Gastroesophageal sphincter (tissue), 4 donors: ENCODE measurements around the gene ZBTB34. TPM values are rescaled to one million over a fixed set of nuclear protein-coding genes. Genes with fewer than 3 reads are reported as not detected.

Source experiments
- ATAC-seq: fragments of 150-250 bp; one replicate; pipeline ENCODE4 v1.9.1; 2016; ENCODE audit warnings: mild to moderate bottlenecking, moderate library complexity
- H3K27ac ChIP-seq, 4 donors: fragments of 200-600 bp; sonication (generic) in 3 of 4; 1 replicate in 3 of 4; 2 replicates in 1 of 4; pipeline ENCODE4 v1.5.1; 2016 to 2019
- H3K27me3 ChIP-seq: fragments of 200-600 bp; sonication (generic); one replicate; pipeline ENCODE4 v1.5.1; 2019
- H3K36me3 ChIP-seq, 2 donors: fragments of 200-600 bp; sonication (generic); one replicate each; pipeline ENCODE4 v1.5.1; 2019; ENCODE audit warnings: control low read depth in 1 of 2
- H3K4me1 ChIP-seq, 3 donors: fragments of 200-600 bp; sonication (generic); 1 replicate in 2 of 3; 2 replicates in 1 of 3; pipeline ENCODE4 v1.5.1; 2016 to 2019; ENCODE audit warnings: control low read depth in 2 of 3
- H3K4me3 ChIP-seq, 2 donors: fragments of 200-600 bp; sonication (generic); one replicate each; pipeline ENCODE4 v1.5.1; 2019; ENCODE audit warnings: mild to moderate bottlenecking in 1 of 2, moderate library complexity in 1 of 2
- H3K9me3 ChIP-seq, 3 donors: fragments of 200-600 bp; sonication (generic); one replicate each; pipeline ENCODE4 v1.5.1; 2017 to 2019; ENCODE audit warnings: control low read depth in 2 of 3
- CTCF ChIP-seq, 4 experiments: fragments of 200-600 bp in 2 of 4; fragments of 450-650 bp in 2 of 4; sonication (generic) in 1 of 4; IDR thresholded peaks; one replicate each; pipeline ENCODE4 v1.5.1; 2017 to 2019; ENCODE audit warnings: antibody characterized with exemption in 4 of 4, mild to moderate bottlenecking in 2 of 4, moderate library complexity in 2 of 4
- EP300 ChIP-seq: sonication (generic); formaldehyde crosslinking; IDR thresholded peaks from one replicate; pipeline ENCODE4 v1.6.1; 2017; ENCODE audit warnings: antibody characterized with exemption, mild to moderate bottlenecking
- POLR2A ChIP-seq, 2 donors: fragments of 450-650 bp; IDR thresholded peaks; one replicate each; pipeline ENCODE4 v1.6.1; 2017; ENCODE audit warnings: antibody characterized with exemption in 2 of 2, mild to moderate bottlenecking in 2 of 2, moderate library complexity in 1 of 2
- POLR2AphosphoS5 ChIP-seq: sonication (generic); formaldehyde crosslinking; IDR thresholded peaks from one replicate; pipeline ENCODE4 v1.6.1; 2017; ENCODE audit warnings: antibody characterized with exemption
- WGBS, 2 donors: methylation state at CpG; one replicate each; pipeline ENCODE4 v1.1.5; 2018; ENCODE audit warnings: low coverage in 1 of 2; 5-methylcytosine and 5-hydroxymethylcytosine counted together
- total RNA-seq, 4 donors: library from RNA; depleted of rRNA; stranded (reverse); fragments of >200 nt; gene quantifications; one replicate each; pipeline ENCODE4 v1.1.0, GENCODE V29; 2016

ZBTB34 gene
- total RNA-seq, 4 donors from 2014 or later, result 11.0 to 14.2 (median 13.5) TPM

- no peak overlapping the region for H3K4me3 ChIP-seq
- peaks cover 0 to 70% of the 10 kb centered on the region in 2 donors for H3K36me3 ChIP-seq
- H3K4me1 ChIP-seq, result peaks cover 0 to 9% (median 0%) of the 10 kb centered on the region in 3 donors
- TF ChIP-seq POLR2AphosphoS5 (no peak), CTCF (IDR thresholded peaks at IDR 0.05) (no peak), EP300 (no peak), POLR2A (IDR thresholded peaks at IDR 0.05) (no peak)
- H3K9me3 ChIP-seq, result no peaks in the 10 kb centered on the region
- no peaks in the 10 kb centered on the region for H3K27me3 ChIP-seq
- H3K27ac ChIP-seq, result no peak overlapping the region
- ATAC-seq, result no peak
- 69 to 94% methylated on average over 2 of the region's 2 CpGs for WGBS, 2 donors
These were observed 24.2 kb upstream of the ZBTB34 start for GRCh38 chr9:126836216-126836615.

- peaks cover 0 to 9% (median 0%) of the 10 kb centered on the region in 3 donors for H3K4me1 ChIP-seq
- no peaks in the 10 kb centered on the region for H3K9me3 ChIP-seq
- 84 to 100% methylated on average over 1 to 5 of the region's 7 CpGs for WGBS, 2 donors
- no peak for ATAC-seq
- no peak overlapping the region for H3K4me3 ChIP-seq
- no peak overlapping the region for H3K27ac ChIP-seq
- H3K27me3 ChIP-seq, result no peaks in the 10 kb centered on the region
- TF ChIP-seq POLR2AphosphoS5 (no peak), POLR2A (IDR thresholded peaks at IDR 0.05) (no peak), CTCF (IDR thresholded peaks at IDR 0.05) (no peak), EP300 (no peak)
- H3K36me3 ChIP-seq, result peaks cover 0 to 52% of the 10 kb centered on the region in 2 donors
These were observed 22.2 kb upstream of the ZBTB34 start for GRCh38 chr9:126838055-126838811.

GRCh38 chr9:126838895-126839294 lies 21.5 kb upstream of the ZBTB34 start:
- Histone ChIP-seq H3K4me1 (peaks cover 0 to 7% (median 0%) of the 10 kb centered on the region in 3 donors), H3K27me3 (no peaks in the 10 kb centered on the region), H3K27ac (no peak overlapping the region), H3K4me3 (no peak overlapping the region), H3K36me3 (peaks cover 0 to 45% of the 10 kb centered on the region in 2 donors), H3K9me3 (no peaks in the 10 kb centered on the region)
- ATAC-seq, result no peak
- 78 to 93% methylated on average over 4 to 12 of the region's 12 CpGs for WGBS, 2 donors
- TF ChIP-seq POLR2A (IDR thresholded peaks at IDR 0.05) (no peak), POLR2AphosphoS5 (no peak), EP300 (no peak), CTCF (IDR thresholded peaks at IDR 0.05) (no peak)

GRCh38 chr9:126839301-126839700 lies 21.1 kb upstream of the ZBTB34 start:
- Histone ChIP-seq H3K4me1 (peaks cover 0 to 3% (median 0%) of the 10 kb centered on the region in 3 donors), H3K9me3 (no peaks in the 10 kb centered on the region), H3K36me3 (peaks cover 0 to 41% of the 10 kb centered on the region in 2 donors), H3K27ac (no peak overlapping the region), H3K27me3 (no peaks in the 10 kb centered on the region), H3K4me3 (no peak overlapping the region)
- no peak for TF ChIP-seq POLR2A (IDR thresholded peaks at IDR 0.05)
- no peak for TF ChIP-seq CTCF (IDR thresholded peaks at IDR 0.05)
- no peak for TF ChIP-seq EP300
- no peak for TF ChIP-seq POLR2AphosphoS5
- WGBS, 2 donors, result 80 to 88% methylated on average over 3 of the region's 8 CpGs
- ATAC-seq, result no peak

- 79 to 87% methylated on average over 6 to 8 of the region's 13 CpGs for WGBS, 2 donors
- H3K27me3 ChIP-seq, result no peaks in the 10 kb centered on the region
- peaks cover 0 to 24% of the 10 kb centered on the region in 2 donors for H3K36me3 ChIP-seq
- no peak overlapping the region for H3K4me3 ChIP-seq
- H3K4me1 ChIP-seq, result no peaks in the 10 kb centered on the region
- ATAC-seq, result no peak
- H3K9me3 ChIP-seq, result no peaks in the 10 kb centered on the region
- no peak overlapping the region for H3K27ac ChIP-seq
- TF ChIP-seq POLR2A (IDR thresholded peaks at IDR 0.05) (no peak), CTCF (IDR thresholded peaks at IDR 0.05) (no peak), POLR2AphosphoS5 (no peak), EP300 (no peak)
These were observed 18.1 kb upstream of the ZBTB34 start for GRCh38 chr9:126842220-126842842.
